ENCODE results near the gene ATOH8. TPM values are rescaled to one million over a fixed set of nuclear protein-coding genes. Genes with fewer than 3 reads are reported as not detected.

ATOH8 gene
- total RNA-seq, 1 experiment from 2014 or later, result 107 TPM

DNA sequence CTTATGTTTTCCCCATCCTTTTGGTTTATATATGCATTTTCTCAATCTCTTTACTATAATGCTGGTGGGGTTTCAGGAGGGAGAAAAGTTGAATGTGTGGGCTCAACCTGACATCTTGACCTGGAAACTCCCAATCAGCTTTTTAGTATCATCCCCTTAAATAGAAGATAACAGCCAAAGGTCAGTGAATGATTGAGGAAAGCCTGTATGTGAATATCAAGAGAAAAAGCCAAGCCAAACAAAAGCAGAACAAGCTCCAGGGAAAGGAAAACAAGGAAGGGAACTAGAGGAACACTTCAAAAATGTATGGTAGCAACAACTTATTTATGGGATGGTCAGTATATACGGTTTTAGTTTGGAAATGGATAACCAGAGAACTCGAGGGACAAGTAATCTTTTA is 28.3 kb upstream of the ATOH8 start:
- Histone ChIP-seq H3K9me3 (replicated peaks) (no peaks in the 10 kb centered on the region), H3K36me3 (no peaks in the 10 kb centered on the region), H3K27me3 (no peaks in the 10 kb centered on the region), H3K4me3 (no peak overlapping the region), H3K27ac (no peak overlapping the region), H3K4me1 (peaks cover 22% of the 10 kb centered on the region)
- DNase-seq, result no peak

DNA sequence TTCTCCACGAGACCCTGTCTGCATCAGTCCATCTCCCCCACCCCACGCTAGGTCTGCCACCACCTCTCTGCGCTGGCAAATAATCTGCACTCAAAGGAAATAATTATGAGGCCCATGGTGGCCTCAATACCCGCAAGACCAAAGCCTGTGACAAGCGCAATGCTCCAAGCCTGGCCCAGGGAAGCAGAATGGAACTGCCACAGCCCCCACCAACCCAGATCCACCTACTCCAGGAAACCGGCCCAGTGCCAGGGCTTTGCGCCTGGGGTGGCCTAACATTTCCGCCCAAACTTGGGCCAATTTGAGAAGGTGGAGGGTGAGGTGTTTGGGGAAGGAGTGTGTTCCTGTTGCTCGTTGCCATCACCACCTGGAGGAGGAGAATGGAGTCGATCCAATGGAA is 26.0 kb upstream of the ATOH8 start:
- Histone ChIP-seq H3K4me1 (peaks cover 41% of the 10 kb centered on the region), H3K27ac (no peak overlapping the region), H3K27me3 (no peaks in the 10 kb centered on the region), H3K9me3 (replicated peaks) (no peaks in the 10 kb centered on the region), H3K4me3 (no peak overlapping the region), H3K36me3 (no peaks in the 10 kb centered on the region)
- no peak for DNase-seq

GRCh38 chr2:85728342-85728741 is 25.4 kb upstream of the ATOH8 start:
- H3K9me3 ChIP-seq (replicated peaks), result no peaks in the 10 kb centered on the region
- peaks cover 46% of the 10 kb centered on the region for H3K4me1 ChIP-seq
- DNase-seq, result no peak
- no peak overlapping the region for H3K4me3 ChIP-seq
- no peaks in the 10 kb centered on the region for H3K27me3 ChIP-seq
- H3K27ac ChIP-seq, result no peak overlapping the region
- H3K36me3 ChIP-seq, result no peaks in the 10 kb centered on the region

GRCh38 chr2:85728883-85729824 is 24.6 kb upstream of the ATOH8 start:
- H3K4me1 ChIP-seq, result peaks cover 54% of the 10 kb centered on the region
- H3K9me3 ChIP-seq (replicated peaks), result no peaks in the 10 kb centered on the region
- DNase-seq, result peak; percentile 94 to 97
- H3K27me3 ChIP-seq, result no peaks in the 10 kb centered on the region
- peak overlapping the region; percentile 23 for H3K4me3 ChIP-seq
- H3K27ac ChIP-seq, result peak overlapping the region; percentile 47
- H3K36me3 ChIP-seq, result no peaks in the 10 kb centered on the region

DNA sequence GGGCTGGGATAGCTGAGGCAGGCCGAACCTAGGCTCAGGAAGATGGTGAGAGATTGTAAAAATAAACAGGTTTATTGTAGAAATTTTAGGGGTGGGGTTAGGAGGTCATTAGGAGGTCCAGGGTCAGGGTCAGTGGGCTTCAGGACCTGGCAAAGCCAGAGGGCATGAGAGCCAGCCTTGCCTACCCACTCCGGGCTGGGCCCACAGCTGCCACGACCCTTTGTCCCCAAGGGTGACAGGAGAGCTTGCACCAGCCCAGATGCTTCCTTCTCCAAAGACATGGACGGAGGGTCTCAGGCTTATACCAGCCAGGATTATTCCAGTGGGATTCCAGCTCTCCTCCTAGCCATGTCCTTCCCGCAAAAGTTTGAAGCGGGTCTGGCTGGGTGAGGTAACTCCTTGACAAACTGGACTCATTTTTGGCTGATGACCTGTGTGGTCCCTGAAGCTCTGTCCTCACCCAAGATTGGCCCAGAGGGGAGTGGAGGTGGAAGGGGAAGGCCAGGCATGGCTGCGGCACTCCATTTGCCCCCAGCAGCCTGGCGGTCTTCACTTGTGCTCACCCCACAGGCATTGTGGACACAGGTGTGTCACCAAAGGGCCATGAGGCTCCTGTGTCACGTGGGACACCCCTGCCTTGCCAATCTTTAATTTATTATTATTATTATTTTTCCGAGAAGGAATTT is 23.8 kb upstream of the ATOH8 start:
- no peaks in the 10 kb centered on the region for H3K36me3 ChIP-seq
- no peak for DNase-seq
- no peaks in the 10 kb centered on the region for H3K27me3 ChIP-seq
- no peak overlapping the region for H3K4me3 ChIP-seq
- peaks cover 55% of the 10 kb centered on the region for H3K4me1 ChIP-seq
- no peaks in the 10 kb centered on the region for H3K9me3 ChIP-seq (replicated peaks)
- H3K27ac ChIP-seq, result peak overlapping the region; percentile 47

GRCh38 chr2:85730686-85731230 is 23.0 kb upstream of the ATOH8 start:
- Histone ChIP-seq H3K4me3 (no peak overlapping the region), H3K4me1 (peaks cover 50% of the 10 kb centered on the region), H3K27me3 (no peaks in the 10 kb centered on the region), H3K9me3 (replicated peaks) (no peaks in the 10 kb centered on the region), H3K36me3 (no peaks in the 10 kb centered on the region), H3K27ac (no peak overlapping the region; the same call in 1 of the 2 replicates)
- DNase-seq, result no peak

- Histone ChIP-seq H3K27me3 (no peaks in the 10 kb centered on the region), H3K36me3 (no peaks in the 10 kb centered on the region), H3K4me1 (peaks cover 50% of the 10 kb centered on the region), H3K9me3 (replicated peaks) (no peaks in the 10 kb centered on the region), H3K4me3 (no peak overlapping the region), H3K27ac (peak overlapping the region; percentile 26; the same call in 1 of the 2 replicates)
- peak in 1 of 2 experiments; percentile 49 for DNase-seq
Measured at GRCh38 chr2:85731606-85732005, 22.2 kb upstream of the ATOH8 start.

DNA sequence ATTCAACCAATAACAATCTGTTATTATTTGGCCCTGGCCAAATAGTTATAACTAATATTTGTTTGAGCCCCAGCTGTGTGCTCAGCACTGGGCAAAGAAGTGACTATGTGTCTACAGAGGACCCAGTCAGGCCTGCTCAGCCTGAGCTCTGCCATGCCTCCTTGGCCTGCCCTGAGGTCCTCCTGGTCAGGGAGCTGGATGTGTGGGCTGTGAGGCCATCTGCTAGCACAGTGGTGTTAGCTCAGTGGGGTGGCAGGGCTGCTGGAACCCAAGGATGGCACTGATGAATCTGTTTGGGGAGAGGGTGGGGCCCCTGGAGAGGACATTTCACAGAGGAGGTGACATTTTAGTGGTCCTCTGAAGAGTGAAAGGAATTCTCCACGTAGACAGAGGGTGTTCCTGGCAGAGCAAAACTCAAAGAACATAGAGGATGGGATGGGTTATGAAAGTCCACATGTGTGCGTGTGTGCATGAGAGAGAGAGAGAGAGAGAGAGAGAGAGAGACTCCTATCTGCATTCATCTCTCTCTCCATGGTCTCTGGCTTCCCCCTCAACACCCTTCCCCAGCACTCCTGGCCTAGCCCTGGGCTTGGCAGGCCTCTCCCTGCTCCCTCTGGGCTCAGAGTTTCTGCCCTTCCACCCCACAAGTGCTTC is 21.2 kb upstream of the ATOH8 start:
- Histone ChIP-seq H3K4me1 (peaks cover 50% of the 10 kb centered on the region), H3K9me3 (replicated peaks) (no peaks in the 10 kb centered on the region), H3K4me3 (no peak overlapping the region), H3K27ac (peak overlapping the region; percentile 77), H3K36me3 (no peaks in the 10 kb centered on the region), H3K27me3 (no peaks in the 10 kb centered on the region)
- no peak for DNase-seq

GRCh38 chr2:85733121-85733960 is 20.4 kb upstream of the ATOH8 start:
- Histone ChIP-seq H3K4me1 (peaks cover 50% of the 10 kb centered on the region), H3K27me3 (no peaks in the 10 kb centered on the region), H3K9me3 (replicated peaks) (no peaks in the 10 kb centered on the region), H3K27ac (peak overlapping the region; percentile 77), H3K36me3 (no peaks in the 10 kb centered on the region), H3K4me3 (no peak overlapping the region)
- peak; percentile 95 to 97 for DNase-seq

DNA sequence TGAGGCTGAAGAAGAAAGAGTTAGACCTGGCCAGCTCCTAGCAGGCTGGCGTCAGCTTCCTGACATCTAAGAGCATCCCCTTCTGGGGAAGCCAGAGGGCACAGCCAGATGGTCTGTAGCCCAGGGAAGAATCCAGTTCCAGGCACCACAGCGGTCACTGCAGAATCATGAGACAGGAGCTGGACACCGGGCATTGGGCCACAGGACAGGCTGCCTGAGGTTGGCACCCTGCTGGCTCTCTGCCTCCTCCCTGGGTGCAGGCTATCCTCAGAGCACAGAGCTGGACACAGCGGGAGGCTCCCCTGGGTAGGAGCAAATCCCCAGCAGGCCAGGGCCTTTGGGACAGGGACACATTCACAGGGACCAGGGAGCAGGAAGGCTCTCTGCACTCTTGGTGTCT is 19.8 kb upstream of the ATOH8 start:
- Histone ChIP-seq H3K27me3 (no peaks in the 10 kb centered on the region), H3K36me3 (no peaks in the 10 kb centered on the region), H3K9me3 (replicated peaks) (no peaks in the 10 kb centered on the region), H3K4me3 (no peak overlapping the region), H3K4me1 (peaks cover 46% of the 10 kb centered on the region), H3K27ac (peak overlapping the region; percentile 77)
- DNase-seq, result no peak

- no peak overlapping the region for H3K27ac ChIP-seq
- H3K4me1 ChIP-seq, result peaks cover 36% of the 10 kb centered on the region
- no peak overlapping the region for H3K4me3 ChIP-seq
- H3K9me3 ChIP-seq (replicated peaks), result no peaks in the 10 kb centered on the region
- no peak for DNase-seq
- H3K36me3 ChIP-seq, result no peaks in the 10 kb centered on the region
- H3K27me3 ChIP-seq, result no peaks in the 10 kb centered on the region
Measured at GRCh38 chr2:85734942-85735608, 18.7 kb upstream of the ATOH8 start.

DNA sequence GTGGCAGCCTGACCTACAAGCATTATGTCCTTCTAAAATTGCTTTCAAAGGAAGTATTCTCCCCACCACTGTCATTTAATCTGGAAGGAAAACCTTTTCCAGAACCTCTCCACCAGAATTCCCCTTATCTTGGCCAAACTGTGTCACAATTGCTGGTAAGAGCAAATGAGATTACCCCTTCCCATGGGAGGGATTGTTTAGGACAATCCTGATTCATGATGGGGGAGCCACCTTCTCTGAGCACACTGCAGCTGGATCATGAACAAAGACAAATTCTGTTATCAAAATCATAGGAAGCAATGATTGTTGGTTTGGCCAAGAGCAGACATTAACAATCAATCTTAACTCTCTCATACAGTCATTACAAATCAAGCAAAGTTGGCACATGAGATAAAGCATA is 18.1 kb upstream of the ATOH8 start:
- H3K27me3 ChIP-seq, result no peaks in the 10 kb centered on the region
- H3K4me1 ChIP-seq, result peaks cover 34% of the 10 kb centered on the region
- H3K27ac ChIP-seq, result no peak overlapping the region
- no peaks in the 10 kb centered on the region for H3K36me3 ChIP-seq
- H3K4me3 ChIP-seq, result no peak overlapping the region
- DNase-seq, result no peak
- H3K9me3 ChIP-seq (replicated peaks), result no peaks in the 10 kb centered on the region

DNA sequence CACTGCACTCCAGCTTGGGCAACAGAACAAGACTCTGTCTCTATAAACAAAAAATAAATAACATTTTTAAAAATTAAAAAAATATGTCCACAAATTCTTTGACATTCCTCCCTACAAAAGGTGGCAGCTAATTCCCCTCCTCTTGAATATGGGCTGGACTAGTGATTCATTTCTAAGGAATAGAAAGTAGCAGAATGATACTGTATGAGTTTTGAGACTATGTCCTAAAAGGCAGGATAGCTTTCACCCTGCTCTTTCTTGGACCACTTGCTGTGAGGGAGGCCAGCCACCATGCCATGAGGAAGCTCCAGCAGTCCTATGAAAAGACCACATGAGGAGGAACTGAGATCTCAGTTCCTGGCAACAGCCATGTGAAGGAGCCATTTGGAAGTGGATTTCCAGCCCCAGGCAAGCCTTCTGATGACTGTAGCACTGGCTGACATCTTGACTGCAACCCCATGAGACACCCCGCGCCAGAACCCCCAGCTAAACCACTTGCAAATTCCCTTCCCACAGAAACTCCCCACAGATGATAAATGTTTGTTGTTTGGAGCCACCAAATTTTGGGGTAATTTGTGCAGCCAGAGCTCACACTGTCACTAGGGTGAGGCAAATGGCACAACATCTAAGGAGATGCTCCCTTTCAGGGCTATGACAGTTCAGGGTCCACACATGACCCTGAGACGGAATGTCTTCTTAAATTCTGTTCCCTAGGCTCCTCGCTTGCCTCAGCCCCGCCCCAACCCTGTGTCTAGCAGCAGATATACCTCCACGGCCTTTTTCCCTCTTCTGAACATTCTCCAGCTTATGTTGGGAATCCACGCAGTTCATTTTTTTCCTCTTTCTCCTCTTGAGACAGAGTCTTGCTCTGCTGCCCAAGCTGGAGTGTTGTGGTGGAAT is 17.1 kb upstream of the ATOH8 start:
- peaks cover 34% of the 10 kb centered on the region for H3K4me1 ChIP-seq
- no peaks in the 10 kb centered on the region for H3K27me3 ChIP-seq
- H3K4me3 ChIP-seq, result no peak overlapping the region
- no peak overlapping the region for H3K27ac ChIP-seq
- DNase-seq, result no peak
- H3K9me3 ChIP-seq (replicated peaks), result no peaks in the 10 kb centered on the region
- no peaks in the 10 kb centered on the region for H3K36me3 ChIP-seq
